Limb (tissue), 2 donors: ENCODE measurements around the gene FLNB.

Experiments
- DNase-seq, 2 donors: peaks; one replicate each; pipeline ENCODE4 v3.0.0-alpha.2; 2016; ENCODE audit errors: extremely low spot score in 2 of 2

FLNB gene

GRCh38 chr3:58105196-58105595, 97.0 kb downstream of the FLNB start:
- no peak for DNase-seq

- no peak for DNase-seq
These were observed 97.8 kb downstream of the FLNB start for GRCh38 chr3:58106061-58106460.

GRCh38 chr3:58106640-58107039, 98.4 kb downstream of the FLNB start:
- no peak for DNase-seq

GRCh38 chr3:58107597-58107996, 99.4 kb downstream of the FLNB start:
- DNase-seq: no peak

GRCh38 chr3:58109752-58110151, 101.5 kb downstream of the FLNB start:
- DNase-seq: no peak

GRCh38 chr3:58111513-58112184, 103.4 kb downstream of the FLNB start:
- DNase-seq: no peak

- no peak for DNase-seq
These were observed 103.9 kb downstream of the FLNB start for GRCh38 chr3:58112185-58112535.

GRCh38 chr3:58115175-58115574, 107.0 kb downstream of the FLNB start:
- DNase-seq: no peak

GRCh38 chr3:58116161-58116955, 108.1 kb downstream of the FLNB start:
- DNase-seq: no peak

- DNase-seq: no peak
These were observed 108.8 kb downstream of the FLNB start for GRCh38 chr3:58116985-58117384.

- DNase-seq: no peak
These were observed 109.4 kb downstream of the FLNB start for GRCh38 chr3:58117561-58118181.

GRCh38 chr3:58119186-58119585, 111.0 kb downstream of the FLNB start:
- DNase-seq: no peak

- no peak for DNase-seq
These were observed 112.0 kb downstream of the FLNB start for GRCh38 chr3:58120075-58120812.

GRCh38 chr3:58121183-58121582, 113.0 kb downstream of the FLNB start:
- DNase-seq: no peak

- DNase-seq: no peak
These were observed 114.9 kb downstream of the FLNB start for GRCh38 chr3:58122936-58123700.

GRCh38 chr3:58124387-58124786, 116.2 kb downstream of the FLNB start:
- DNase-seq: no peak

GRCh38 chr3:58129041-58129770, 121.0 kb downstream of the FLNB start:
- no peak for DNase-seq

GRCh38 chr3:58130591-58130990, 122.4 kb downstream of the FLNB start:
- DNase-seq: no peak

GRCh38 chr3:58131101-58131825, 123.0 kb downstream of the FLNB start:
- no peak for DNase-seq

- DNase-seq: no peak
These were observed 124.6 kb downstream of the FLNB start for GRCh38 chr3:58132850-58133249.
